ENCODE data around the gene MYPOP. TPM values are rescaled to one million over a fixed set of nuclear protein-coding genes. Genes with fewer than 3 reads are reported as not detected.

The MYPOP gene, protein sequence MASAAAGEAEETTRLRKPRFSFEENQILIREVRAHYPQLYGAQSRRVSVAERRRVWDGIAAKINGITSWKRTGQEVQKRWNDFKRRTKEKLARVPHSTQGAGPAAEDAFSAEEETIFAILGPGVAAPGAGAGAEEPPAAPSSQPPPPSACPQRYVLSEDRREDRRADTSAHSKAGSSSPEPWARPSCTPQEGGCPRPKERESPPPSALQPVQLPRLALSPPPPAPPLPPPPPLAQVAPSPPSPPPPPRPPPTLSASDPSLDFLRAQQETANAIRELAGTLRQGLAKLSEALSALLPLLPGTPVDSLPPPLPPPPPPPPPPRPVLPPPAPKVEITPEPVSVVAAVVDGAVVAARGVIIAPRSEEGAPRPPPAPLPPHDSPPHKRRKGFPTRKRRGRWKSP
- 4.3 and 5.0 TPM in 2 replicates for total RNA-seq (2013; cell fraction: nucleolus; rRNA removed)
- total RNA-seq (2014; rRNA removed) (1.7 and 2.1 TPM in 2 replicates), total RNA-seq (2014; rRNA removed; fragmentation: Illumina TruSeq; extraction: Trizol) (1.1 and 1.2 TPM in 2 replicates), total RNA-seq (2021) (9.4 TPM in 2 replicates), polyA plus RNA-seq (2011; rRNA removed) (0.52 and 1.1 TPM in 2 replicates), polyA plus RNA-seq (2014; fragmentation: Illumina TruSeq; extraction: Trizol) (0.92 and 2.3 TPM in 2 replicates), polyA plus RNA-seq (2014; fragmentation: Nextera tagmentation; extraction: Ambion mirVana) (1 to 10 TPM in 1 of 2 experiments, under 1 TPM in 1; 0.47 to 1.7 TPM), polyA plus RNA-seq (2014; rRNA removed) (4.6 and 5.8 TPM in 2 replicates), polyA plus RNA-seq (2016; fragmentation: Nextera tagmentation; extraction: Ambion mirVana) (1 to 10 TPM in 1 of 2 experiments, under 1 TPM in 1; 0.70 to 1.1 TPM), polyA minus RNA-seq (2011; rRNA and poly(A)+ RNA removed) (0.44 and 0.46 TPM in 2 replicates), Bru-seq, nascent RNA (percentile 62 among the genes with signal in this experiment), BruChase-seq, experiment 1, labeled RNA remaining after a 6-hour chase (percentile 66 among the genes with signal in this experiment), BruChase-seq, experiment 2, labeled RNA remaining after a 2-hour chase (percentile 65 among the genes with signal in this experiment)
- polyA plus RNA-seq (2011; ENCODE audit: low read depth) = 0.52 TPM
- 2.0 and 2.4 TPM in 2 replicates for polyA plus RNA-seq (2011; cell fraction: cytosol; rRNA removed)
- 4.4 and 5.6 TPM in 2 replicates for polyA plus RNA-seq (2011; cell fraction: nucleus; rRNA removed)
- 3.8 and 4.8 TPM in 2 replicates for polyA plus RNA-seq (2012)
- 1.2 TPM in 2 replicates for polyA minus RNA-seq (2011; cell fraction: cytosol; rRNA and poly(A)+ RNA removed)
- 1.2 and 2.5 TPM in 2 replicates for polyA minus RNA-seq (2011; cell fraction: nucleus; rRNA and poly(A)+ RNA removed)
- long read RNA-seq, experiment 1 = 0 reads
- long read RNA-seq, experiment 2 = 0 reads

DNA sequence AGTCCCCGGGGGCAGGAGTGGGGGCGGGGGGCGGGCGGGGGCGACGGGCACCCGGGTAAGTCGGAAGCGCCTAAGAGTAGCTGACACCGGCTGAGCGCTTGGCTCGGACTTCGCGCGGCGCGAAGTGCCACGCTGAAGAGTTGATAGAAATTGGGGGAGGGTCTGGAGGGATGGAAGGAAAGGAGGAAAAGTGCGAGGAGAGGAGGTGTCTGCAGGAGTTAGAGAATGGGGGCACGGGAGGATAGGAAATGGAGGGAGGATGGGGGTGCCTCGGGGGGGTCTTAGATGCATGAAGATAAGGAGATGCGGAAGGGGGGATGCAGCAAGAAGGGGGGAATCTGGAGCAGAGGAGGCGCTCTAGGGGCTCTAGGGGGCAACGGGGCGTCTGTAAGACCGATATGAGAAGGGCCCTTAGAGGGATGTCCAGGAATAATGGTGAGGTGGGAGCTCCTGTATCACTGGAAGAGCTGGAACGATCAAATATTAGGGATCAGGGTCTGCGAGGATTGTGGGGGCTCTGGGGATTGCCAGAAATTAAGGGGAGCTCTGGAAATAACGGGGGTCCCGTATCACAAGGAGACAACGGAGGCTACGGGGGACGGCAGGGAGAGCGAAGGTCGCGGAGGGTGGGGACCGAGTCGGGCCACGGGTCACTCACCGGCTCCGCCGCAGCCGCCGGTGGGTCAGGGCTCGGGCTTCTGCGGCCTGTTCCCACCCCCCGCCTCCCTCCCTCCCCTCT is at the start of gene MYPOP:
Gene MYPOP (minus strand): TSS at position 702 of the 739 bp plus-strand sequence. CDS start 840 bp downstream, outside the sequence.
- SMC1A ChIA-PET (ENCODE audit: uncharacterized antibody, unreplicated experiment) = interaction anchor here (0.6 to 1.9 kb wide), 7 partner anchors 15 to 795 kb away, joined by 3 to 9 read pairs (median 4); partner anchors contain the start of genes CCDC61, IRF2BP1 and SYMPK
- H3K9me3 ChIP-seq (replicated peaks; ENCODE audit: control insufficient read depth, insufficient read depth, low read length) = no peaks in the 10 kb centered on the region
- H3K9ac ChIP-seq (ENCODE audit: control insufficient read depth, insufficient read depth, low read length) = peak within 1 kb of the TSS; percentile 73
- no peaks in the 10 kb centered on the region for H3K27me3 ChIP-seq (replicated peaks in 1 of 2; ENCODE audit: control insufficient read depth in 2 of 2, insufficient read depth in 2 of 2, low read length in 1 of 2)
- peaks cover 10% of the 10 kb centered on the region for H3K4me1 ChIP-seq (ENCODE audit: control insufficient read depth, insufficient read depth, low read length)
- peak within 1 kb of the TSS; percentile 95 for H2AFZ ChIP-seq (ENCODE audit: control insufficient read depth, low read depth, low read length)
- peaks cover 8% of the 10 kb centered on the region for H3K79me2 ChIP-seq (ENCODE audit: control insufficient read depth, insufficient read depth, low read length)
- intact Hi-C loops (cut with micrococcal nuclease; ENCODE audit: unreplicated experiment) (loop anchor here (5.0 kb wide), 1 partner anchor 85 kb away; the partner anchor contains the start of gene RSPH6A), in situ Hi-C loops (cut with MboI) (no loop called here)
- H3K36me3 ChIP-seq (ENCODE audit: control insufficient read depth in 2 of 2, insufficient read depth in 2 of 2, low read length in 1 of 2) = no peaks in the 10 kb centered on the region; a peak in 2 of 4 replicates
- peak within 1 kb of the TSS; percentile 60 for H3K27ac ChIP-seq (ENCODE audit: control insufficient read depth, insufficient read depth)
- H3K4me3 ChIP-seq = peak within 1 kb of the TSS; percentile 98
- H3K4me2 ChIP-seq (ENCODE audit: control insufficient read depth, insufficient read depth) = peak within 1 kb of the TSS; percentile 90
- no peak for FAIRE-seq
- RAD21 ChIA-PET (ENCODE audit: unreplicated experiment) = interaction anchor here (1.1 to 2.3 kb wide), 8 partner anchors 10 to 132 kb away, joined by 3 to 26 read pairs (median 10); partner anchors contain the start of genes FOXA3, IRF2BP1, SIX5 and SYMPK
- CTCF ChIA-PET = interaction anchor here (1.0 to 3.6 kb wide), 7 partner anchors 15 to 115 kb away, joined by 3 to 28 read pairs (median 10); partner anchors contain the start of genes FOXA3, IRF2BP1 and SYMPK
- no TSS peak for BruUV-seq (replicated peaks)
- no peaks in the 10 kb centered on the region for H4K20me1 ChIP-seq (ENCODE audit: control insufficient read depth, insufficient read depth)
- no peak for DNase-seq (ENCODE audit: low read depth, low spot score)
- POLR2A ChIA-PET = interaction anchor here (0.9 to 3.7 kb wide), 10 partner anchors 9 to 133 kb away, joined by 3 to 23 read pairs (median 6); partner anchors contain the start of genes CCDC61, FOXA3, IRF2BP1 and SIX5
- 1% methylated on average over 28 of the region's 47 CpGs for WGBS (ENCODE audit: insufficient coverage, insufficient replicate concordance, low lambda C conversion rate, missing lambda C conversion rate)
- peak; percentile 4; the same call in 1 of the 3 replicates for ATAC-seq
- TF ChIP-seq ZSCAN29 (IDR thresholded peaks at IDR 0.05) (no peak), SREBF2 (IDR thresholded peaks at IDR 0.05; ENCODE audit: low read length) (no peak), CHD1 (IDR thresholded peaks at IDR 0.05; ENCODE audit: low read depth, low read length) (no peak), GATAD2B (conservative IDR thresholded peaks at IDR 0.05; ENCODE audit: low read depth) (0 out of 2 replicates have a peak, but pooled peaks have one; percentile 1), KAT2A (conservative IDR thresholded peaks at IDR 0.05; ENCODE audit: control insufficient read depth, low read depth, low read length) (no peak), POLR2AphosphoS5 (IDR thresholded peaks at IDR 0.05; ENCODE audit: low read length) (0 out of 2 replicates have a peak, but pooled peaks have one; percentile 28), ATF7 (IDR thresholded peaks at IDR 0.05; ENCODE audit: low read depth) (no peak), DPF2 (IDR thresholded peaks at IDR 0.05) (no peak)
- TF ChIP-seq, protein P1, sequence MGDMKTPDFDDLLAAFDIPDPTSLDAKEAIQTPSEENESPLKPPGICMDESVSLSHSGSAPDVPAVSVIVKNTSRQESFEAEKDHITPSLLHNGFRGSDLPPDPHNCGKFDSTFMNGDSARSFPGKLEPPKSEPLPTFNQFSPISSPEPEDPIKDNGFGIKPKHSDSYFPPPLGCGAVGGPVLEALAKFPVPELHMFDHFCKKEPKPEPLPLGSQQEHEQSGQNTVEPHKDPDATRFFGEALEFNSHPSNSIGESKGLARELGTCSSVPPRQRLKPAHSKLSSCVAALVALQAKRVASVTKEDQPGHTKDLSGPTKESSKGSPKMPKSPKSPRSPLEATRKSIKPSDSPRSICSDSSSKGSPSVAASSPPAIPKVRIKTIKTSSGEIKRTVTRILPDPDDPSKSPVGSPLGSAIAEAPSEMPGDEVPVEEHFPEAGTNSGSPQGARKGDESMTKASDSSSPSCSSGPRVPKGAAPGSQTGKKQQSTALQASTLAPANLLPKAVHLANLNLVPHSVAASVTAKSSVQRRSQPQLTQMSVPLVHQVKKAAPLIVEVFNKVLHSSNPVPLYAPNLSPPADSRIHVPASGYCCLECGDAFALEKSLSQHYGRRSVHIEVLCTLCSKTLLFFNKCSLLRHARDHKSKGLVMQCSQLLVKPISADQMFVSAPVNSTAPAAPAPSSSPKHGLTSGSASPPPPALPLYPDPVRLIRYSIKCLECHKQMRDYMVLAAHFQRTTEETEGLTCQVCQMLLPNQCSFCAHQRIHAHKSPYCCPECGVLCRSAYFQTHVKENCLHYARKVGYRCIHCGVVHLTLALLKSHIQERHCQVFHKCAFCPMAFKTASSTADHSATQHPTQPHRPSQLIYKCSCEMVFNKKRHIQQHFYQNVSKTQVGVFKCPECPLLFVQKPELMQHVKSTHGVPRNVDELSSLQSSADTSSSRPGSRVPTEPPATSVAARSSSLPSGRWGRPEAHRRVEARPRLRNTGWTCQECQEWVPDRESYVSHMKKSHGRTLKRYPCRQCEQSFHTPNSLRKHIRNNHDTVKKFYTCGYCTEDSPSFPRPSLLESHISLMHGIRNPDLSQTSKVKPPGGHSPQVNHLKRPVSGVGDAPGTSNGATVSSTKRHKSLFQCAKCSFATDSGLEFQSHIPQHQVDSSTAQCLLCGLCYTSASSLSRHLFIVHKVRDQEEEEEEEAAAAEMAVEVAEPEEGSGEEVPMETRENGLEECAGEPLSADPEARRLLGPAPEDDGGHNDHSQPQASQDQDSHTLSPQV (IDR thresholded peaks at IDR 0.05) = no peak
- TF ChIP-seq, protein P2, sequence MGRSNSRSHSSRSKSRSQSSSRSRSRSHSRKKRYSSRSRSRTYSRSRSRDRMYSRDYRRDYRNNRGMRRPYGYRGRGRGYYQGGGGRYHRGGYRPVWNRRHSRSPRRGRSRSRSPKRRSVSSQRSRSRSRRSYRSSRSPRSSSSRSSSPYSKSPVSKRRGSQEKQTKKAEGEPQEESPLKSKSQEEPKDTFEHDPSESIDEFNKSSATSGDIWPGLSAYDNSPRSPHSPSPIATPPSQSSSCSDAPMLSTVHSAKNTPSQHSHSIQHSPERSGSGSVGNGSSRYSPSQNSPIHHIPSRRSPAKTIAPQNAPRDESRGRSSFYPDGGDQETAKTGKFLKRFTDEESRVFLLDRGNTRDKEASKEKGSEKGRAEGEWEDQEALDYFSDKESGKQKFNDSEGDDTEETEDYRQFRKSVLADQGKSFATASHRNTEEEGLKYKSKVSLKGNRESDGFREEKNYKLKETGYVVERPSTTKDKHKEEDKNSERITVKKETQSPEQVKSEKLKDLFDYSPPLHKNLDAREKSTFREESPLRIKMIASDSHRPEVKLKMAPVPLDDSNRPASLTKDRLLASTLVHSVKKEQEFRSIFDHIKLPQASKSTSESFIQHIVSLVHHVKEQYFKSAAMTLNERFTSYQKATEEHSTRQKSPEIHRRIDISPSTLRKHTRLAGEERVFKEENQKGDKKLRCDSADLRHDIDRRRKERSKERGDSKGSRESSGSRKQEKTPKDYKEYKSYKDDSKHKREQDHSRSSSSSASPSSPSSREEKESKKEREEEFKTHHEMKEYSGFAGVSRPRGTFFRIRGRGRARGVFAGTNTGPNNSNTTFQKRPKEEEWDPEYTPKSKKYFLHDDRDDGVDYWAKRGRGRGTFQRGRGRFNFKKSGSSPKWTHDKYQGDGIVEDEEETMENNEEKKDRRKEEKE (IDR thresholded peaks at IDR 0.05) = no peak

Data from GM12878 (cell line).